ENCODE measurements around the gene IQUB. TPM values are rescaled to one million over a fixed set of nuclear protein-coding genes. Genes with fewer than 3 reads are reported as not detected.

Gene IQUB
- total and polyA plus RNA-seq, 8 donors = 0.15 to 0.81 (median 0.52) TPM

- H3K9me3 ChIP-seq = no peaks in the 10 kb centered on the region
- intact Hi-C loops (cut with DNase I) = no loop called here
- no peak for TF ChIP-seq CTCF (IDR thresholded peaks at IDR 0.05)
- H3K36me3 ChIP-seq = no peaks in the 10 kb centered on the region
- no peak overlapping the region for H3K27ac ChIP-seq
- DNase-seq (no peak), ATAC-seq (no peak), FAIRE-seq (no peak)
- H3K4me3 ChIP-seq = no peak overlapping the region
- WGBS, 2 donors = 90 to 91% methylated on average over 1 of the region's 1 CpG
- no peaks in the 10 kb centered on the region for H3K4me1 ChIP-seq
- H3K27me3 ChIP-seq = no peaks in the 10 kb centered on the region
These were observed 33.4 kb downstream of the IQUB start for GRCh38 chr7:123500878-123501489.

- Histone ChIP-seq H3K4me1 (no peaks in the 10 kb centered on the region), H3K9me3 (no peaks in the 10 kb centered on the region), H3K27ac (no peak overlapping the region), H3K4me3 (no peak overlapping the region), H3K27me3 (no peaks in the 10 kb centered on the region), H3K36me3 (no peaks in the 10 kb centered on the region)
- DNase-seq = no peak
- peak in 1 of 4 donors; percentile 47 for ATAC-seq
- intact Hi-C loops (cut with DNase I) = no loop called here
- WGBS, 2 donors = 59 to 62% methylated on average over 8 of the region's 8 CpGs
- TF ChIP-seq CTCF (IDR thresholded peaks at IDR 0.05) = no peak
- no peak for FAIRE-seq
These were observed 35.0 kb downstream of the IQUB start for GRCh38 chr7:123499211-123499970.

GRCh38 chr7:123498601-123499000 is 35.8 kb downstream of the IQUB start:
- intact Hi-C loops (cut with DNase I) = no loop called here
- no peak overlapping the region for H3K4me3 ChIP-seq
- no peak for ATAC-seq
- no peaks in the 10 kb centered on the region for H3K36me3 ChIP-seq
- DNase-seq = no peak
- no peak for FAIRE-seq
- no peak overlapping the region for H3K27ac ChIP-seq
- WGBS, 2 donors = 75 to 83% methylated on average over 2 of the region's 2 CpGs
- no peaks in the 10 kb centered on the region for H3K9me3 ChIP-seq
- H3K27me3 ChIP-seq = no peaks in the 10 kb centered on the region
- no peaks in the 10 kb centered on the region for H3K4me1 ChIP-seq
- no peak for TF ChIP-seq CTCF (IDR thresholded peaks at IDR 0.05)

GRCh38 chr7:123498031-123498430 is 36.4 kb downstream of the IQUB start:
- H3K27me3 ChIP-seq = no peaks in the 10 kb centered on the region
- WGBS, 2 donors = 73 to 81% methylated on average over 1 of the region's 1 CpG
- H3K9me3 ChIP-seq = no peaks in the 10 kb centered on the region
- ATAC-seq (no peak), DNase-seq (no peak), FAIRE-seq (no peak)
- intact Hi-C loops (cut with DNase I) = no loop called here
- H3K27ac ChIP-seq = no peak overlapping the region
- no peak overlapping the region for H3K4me3 ChIP-seq
- no peaks in the 10 kb centered on the region for H3K36me3 ChIP-seq
- H3K4me1 ChIP-seq = no peaks in the 10 kb centered on the region
- no peak for TF ChIP-seq CTCF (IDR thresholded peaks at IDR 0.05)

All from pancreas (tissue), 10 donors.